ENCODE results near the gene HNRNPH3.

DNA sequence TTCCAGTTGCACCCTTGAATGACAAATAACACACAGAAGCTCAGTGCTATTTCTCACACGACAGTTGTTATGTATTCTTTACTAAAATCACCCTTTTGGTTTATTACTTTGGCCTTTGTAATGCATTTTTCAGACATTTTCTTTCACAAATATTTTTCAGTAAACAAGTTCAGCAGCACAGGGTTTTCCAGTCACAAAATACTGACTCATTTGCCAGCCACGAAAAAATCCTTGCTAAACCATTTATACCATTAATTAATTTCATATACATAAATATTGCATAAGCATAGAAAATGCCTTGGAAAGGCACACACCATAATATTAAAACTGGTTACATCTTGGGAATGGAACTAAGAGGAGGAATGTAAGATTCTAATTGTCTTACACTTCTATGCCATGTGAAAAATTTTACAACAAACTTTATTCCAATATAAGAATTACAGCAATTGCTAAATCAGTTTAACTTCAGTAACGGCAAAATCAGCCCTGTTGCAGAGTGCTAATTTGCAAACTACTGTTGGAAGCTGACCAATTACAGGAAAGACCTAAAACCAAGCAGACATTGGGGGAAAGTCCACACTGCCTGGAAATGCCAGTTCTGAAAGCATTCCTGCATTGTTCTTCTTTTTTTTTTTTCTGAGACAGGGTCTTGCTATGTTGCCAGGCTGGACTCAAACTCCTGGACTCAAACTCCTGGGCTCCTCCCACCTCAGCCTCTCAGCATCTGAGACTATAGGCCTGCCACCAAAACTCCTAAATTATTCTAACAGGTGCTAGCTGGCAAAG, 32.4 kb downstream of the HNRNPH3 start:
- TF ChIP-seq, protein P1, sequence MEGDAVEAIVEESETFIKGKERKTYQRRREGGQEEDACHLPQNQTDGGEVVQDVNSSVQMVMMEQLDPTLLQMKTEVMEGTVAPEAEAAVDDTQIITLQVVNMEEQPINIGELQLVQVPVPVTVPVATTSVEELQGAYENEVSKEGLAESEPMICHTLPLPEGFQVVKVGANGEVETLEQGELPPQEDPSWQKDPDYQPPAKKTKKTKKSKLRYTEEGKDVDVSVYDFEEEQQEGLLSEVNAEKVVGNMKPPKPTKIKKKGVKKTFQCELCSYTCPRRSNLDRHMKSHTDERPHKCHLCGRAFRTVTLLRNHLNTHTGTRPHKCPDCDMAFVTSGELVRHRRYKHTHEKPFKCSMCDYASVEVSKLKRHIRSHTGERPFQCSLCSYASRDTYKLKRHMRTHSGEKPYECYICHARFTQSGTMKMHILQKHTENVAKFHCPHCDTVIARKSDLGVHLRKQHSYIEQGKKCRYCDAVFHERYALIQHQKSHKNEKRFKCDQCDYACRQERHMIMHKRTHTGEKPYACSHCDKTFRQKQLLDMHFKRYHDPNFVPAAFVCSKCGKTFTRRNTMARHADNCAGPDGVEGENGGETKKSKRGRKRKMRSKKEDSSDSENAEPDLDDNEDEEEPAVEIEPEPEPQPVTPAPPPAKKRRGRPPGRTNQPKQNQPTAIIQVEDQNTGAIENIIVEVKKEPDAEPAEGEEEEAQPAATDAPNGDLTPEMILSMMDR (IDR thresholded peaks at IDR 0.05; ENCODE audit: low read length): no peak
- TF ChIP-seq EZH2 (IDR thresholded peaks at IDR 0.05; ENCODE audit: borderline replicate concordance, low read length): no peak
